Left ventricle myocardium inferior (tissue), 1 donor: ENCODE measurements around the gene PPIF. TPM values are rescaled to one million over a fixed set of nuclear protein-coding genes. Genes with fewer than 3 reads are reported as not detected.

Source experiments
- DNase-seq: peaks from one replicate; pipeline ENCODE4 v3.0.0-alpha.2; 2020
- H3K27ac ChIP-seq: fragments of 200-600 bp; replicated peaks from 2 replicates; pipeline ENCODE4 v1.8.0; 2021
- H3K27me3 ChIP-seq: fragments of 200-600 bp; 2 replicates; pipeline ENCODE4 v1.8.0; 2021; ENCODE audit warnings: low read depth
- H3K36me3 ChIP-seq: fragments of 200-600 bp; 2 replicates; pipeline ENCODE4 v1.8.0; 2021
- H3K4me1 ChIP-seq: fragments of 200-600 bp; 2 replicates; pipeline ENCODE4 v1.8.0; 2021
- H3K4me3 ChIP-seq: fragments of 200-600 bp; 2 replicates; pipeline ENCODE4 v1.8.0; 2021; ENCODE audit warnings: mild to moderate bottlenecking, moderate library complexity
- H3K9me3 ChIP-seq: fragments of 200-600 bp; replicated peaks from 2 replicates; pipeline ENCODE4 v1.8.0; 2021
- CTCF ChIP-seq: fragments of 200-600 bp; IDR thresholded peaks from 2 replicates; pipeline ENCODE4 v1.8.0; 2021; ENCODE audit warnings: antibody characterized with exemption, mild to moderate bottlenecking, borderline replicate concordance
- intact Hi-C: fragments of 100-400 bp; cut with micrococcal nuclease; formaldehyde crosslinking; loops from one replicate; pipeline ENCODE4 v1.11.0; 2022
- total RNA-seq: library from RNA; stranded (reverse); fragmentation: NEBNext Ultra II Directional; extraction: Animal tissue kit (Norgen Biotek cat#: 25700); gene quantifications from one replicate; pipeline ENCODE4 v1.2.1, GENCODE V29; 2021
- donor health status: DM: no; HTN: yes; CAD: no; lungs with severe emphysema.

Gene PPIF
- total RNA-seq, 1 donor from 2014 or later: 150 TPM

GRCh38 chr10:79353000-79353406, 5.7 kb downstream of the PPIF start:
- no peak for TF ChIP-seq CTCF
- Histone ChIP-seq H3K9me3 (no peaks in the 10 kb centered on the region), H3K27me3 (no peaks in the 10 kb centered on the region), H3K36me3 (peaks cover 84% of the 10 kb centered on the region), H3K4me1 (peaks cover 22% of the 10 kb centered on the region), H3K4me3 (no peak overlapping the region), H3K27ac (no peak overlapping the region)
- intact Hi-C loops: no loop called here
- no peak for DNase-seq

- no peaks in the 10 kb centered on the region for H3K27me3 ChIP-seq
- intact Hi-C loops: no loop called here
- H3K9me3 ChIP-seq: no peaks in the 10 kb centered on the region
- DNase-seq: no peak
- peaks cover 15% of the 10 kb centered on the region for H3K4me1 ChIP-seq
- H3K27ac ChIP-seq: no peak overlapping the region
- no peak overlapping the region for H3K4me3 ChIP-seq
- H3K36me3 ChIP-seq: peaks cover 82% of the 10 kb centered on the region
- TF ChIP-seq CTCF: no peak
Measured at GRCh38 chr10:79353726-79354125, 6.5 kb downstream of the PPIF start.

GRCh38 chr10:79354141-79354540, 6.9 kb downstream of the PPIF start:
- no peak for DNase-seq
- H3K9me3 ChIP-seq: no peaks in the 10 kb centered on the region
- peaks cover 78% of the 10 kb centered on the region for H3K36me3 ChIP-seq
- H3K4me3 ChIP-seq: no peak overlapping the region
- H3K4me1 ChIP-seq: peaks cover 11% of the 10 kb centered on the region
- H3K27ac ChIP-seq: no peak overlapping the region
- no peak for TF ChIP-seq CTCF
- intact Hi-C loops: no loop called here
- H3K27me3 ChIP-seq: no peaks in the 10 kb centered on the region

- H3K27me3 ChIP-seq: no peaks in the 10 kb centered on the region
- H3K4me1 ChIP-seq: peaks cover 6% of the 10 kb centered on the region
- H3K4me3 ChIP-seq: no peak overlapping the region
- intact Hi-C loops: no loop called here
- H3K27ac ChIP-seq: no peak overlapping the region
- no peaks in the 10 kb centered on the region for H3K9me3 ChIP-seq
- H3K36me3 ChIP-seq: peaks cover 73% of the 10 kb centered on the region
- no peak for DNase-seq
- TF ChIP-seq CTCF: no peak
Measured at GRCh38 chr10:79354615-79355014, 7.3 kb downstream of the PPIF start.

- peaks cover 64% of the 10 kb centered on the region for H3K36me3 ChIP-seq
Measured at GRCh38 chr10:79355420-79356017, 8.2 kb downstream of the PPIF start.

More at GRCh38 chr10:79355420-79356017, 8.2 kb downstream of the PPIF start:
- no peak for TF ChIP-seq CTCF
- Histone ChIP-seq H3K27ac (no peak overlapping the region), H3K4me1 (peaks cover 3% of the 10 kb centered on the region), H3K4me3 (no peak overlapping the region), H3K27me3 (no peaks in the 10 kb centered on the region), H3K9me3 (no peaks in the 10 kb centered on the region)
- intact Hi-C loops: no loop called here
- DNase-seq: no peak
